DMS 273 treated with DMSO at 0.1 percent for 48 hours (cell line): Measurements from ENCODE around the gene FLNB.

Experiments used
- DNase-seq: peaks from one replicate; lab custom pipeline; 2025; lab: John Stamatoyannopoulos, UW

The FLNB gene

GRCh38 chr3:58008141-58009025 lies at the start of gene FLNB:
Gene FLNB (plus strand): TSS chr3:58008422. CDS start chr3:58008565, 143 bp downstream.
- no peak for DNase-seq

- DNase-seq: no peak
Observed at GRCh38 chr3:57958642-57959422, 49.4 kb upstream of the FLNB start.

- DNase-seq: no peak
Observed at GRCh38 chr3:57959423-57960173, 48.6 kb upstream of the FLNB start.

GRCh38 chr3:57960174-57960505 lies 48.1 kb upstream of the FLNB start:
- no peak for DNase-seq

GRCh38 chr3:57961177-57961827 lies 46.9 kb upstream of the FLNB start:
- no peak for DNase-seq

GRCh38 chr3:57961828-57962447 lies 46.3 kb upstream of the FLNB start:
- DNase-seq: no peak

- no peak for DNase-seq
Observed at GRCh38 chr3:57962448-57962834, 45.8 kb upstream of the FLNB start.

GRCh38 chr3:57963811-57964346 lies 44.3 kb upstream of the FLNB start:
- DNase-seq: no peak

GRCh38 chr3:57966829-57967228 lies 41.4 kb upstream of the FLNB start:
- DNase-seq: no peak

GRCh38 chr3:57967590-57967989 lies 40.6 kb upstream of the FLNB start:
- no peak for DNase-seq

- DNase-seq: no peak
Observed at GRCh38 chr3:57968501-57968900, 39.7 kb upstream of the FLNB start.

- no peak for DNase-seq
Observed at GRCh38 chr3:57971975-57972374, 36.2 kb upstream of the FLNB start.

- no peak for DNase-seq
Observed at GRCh38 chr3:57972531-57973111, 35.6 kb upstream of the FLNB start.

- DNase-seq: no peak
Observed at GRCh38 chr3:57973715-57974477, 34.3 kb upstream of the FLNB start.

GRCh38 chr3:57974796-57975388 lies 33.3 kb upstream of the FLNB start:
- no peak for DNase-seq

- no peak for DNase-seq
Observed at GRCh38 chr3:57977818-57978235, 30.4 kb upstream of the FLNB start.

GRCh38 chr3:57978316-57978715 lies 29.9 kb upstream of the FLNB start:
- no peak for DNase-seq

- DNase-seq: no peak
Observed at GRCh38 chr3:57980416-57980815, 27.8 kb upstream of the FLNB start.

- DNase-seq: no peak
Observed at GRCh38 chr3:57981483-57982087, 26.6 kb upstream of the FLNB start.
